NCI-H460 (cell line): ENCODE measurements around the gene VCP. TPM values are rescaled to one million over a fixed set of nuclear protein-coding genes. Genes with fewer than 3 reads are reported as not detected.

Source experiments
- DNase-seq: peaks from one replicate; pipeline ENCODE4 v3.0.0-alpha.2; 2016; ENCODE audit warnings: low read depth; ENCODE audit errors: extremely low read depth
- polyA plus RNA-seq: library from polyadenylated mRNA; depleted of rRNA; stranded (reverse); fragments of >200 nt; gene quantifications from 2 replicates; pipeline ENCODE4 v1.2.3, GENCODE V29; 2014; cell fraction: nucleus; rRNA removed
- total RNA-seq: library from RNA; depleted of rRNA; stranded (reverse); fragments of >200 nt; shearing (Covaris generic); gene quantifications from 2 replicates; pipeline ENCODE4 v1.2.3, GENCODE V29; 2014; rRNA removed

Gene VCP
- total RNA-seq, result 161 and 163 TPM in 2 replicates
- polyA plus RNA-seq, result 210 and 275 TPM in 2 replicates

- DNase-seq, result peak; percentile 98
Measured at GRCh38 chr9:35072461-35073278, at the start of gene VCP. Gene VCP, minus strand, starts transcription at chr9:35072625. Its CDS starts 272 bp downstream, at chr9:35072353.

GRCh38 chr9:35116898-35117551 is 44.6 kb upstream of the VCP start:
- DNase-seq, result peak; percentile 85

GRCh38 chr9:35116539-35116897 is 44.1 kb upstream of the VCP start:
- DNase-seq, result no peak

GRCh38 chr9:35115680-35116538 is 43.5 kb upstream of the VCP start, which contains the start of gene ATOSB:
Gene ATOSB, minus strand, starts transcription at chr9:35115862. Its CDS starts 7,588 bp downstream, at chr9:35108274.
- peak; percentile 87 for DNase-seq

GRCh38 chr9:35114840-35115628 is 42.6 kb upstream of the VCP start:
- no peak for DNase-seq

GRCh38 chr9:35114113-35114839 is 41.9 kb upstream of the VCP start:
- DNase-seq, result peak; percentile 81

- no peak for DNase-seq
Measured at GRCh38 chr9:35112257-35113020, 40.0 kb upstream of the VCP start.

- DNase-seq, result peak; percentile 96
Measured at GRCh38 chr9:35111001-35111933, 38.8 kb upstream of the VCP start.

GRCh38 chr9:35110327-35110761 is 37.9 kb upstream of the VCP start:
- no peak for DNase-seq

- no peak for DNase-seq
Measured at GRCh38 chr9:35108946-35109575, 36.6 kb upstream of the VCP start.

- no peak for DNase-seq
Measured at GRCh38 chr9:35108461-35108860, 36.0 kb upstream of the VCP start.

- no peak for DNase-seq
Measured at GRCh38 chr9:35107297-35108290, 35.2 kb upstream of the VCP start.

GRCh38 chr9:35106343-35106730 is 33.9 kb upstream of the VCP start:
- no peak for DNase-seq

- no peak for DNase-seq
Measured at GRCh38 chr9:35105571-35106342, 33.3 kb upstream of the VCP start.

- DNase-seq, result no peak
Measured at GRCh38 chr9:35105126-35105525, 32.7 kb upstream of the VCP start.
